ENCODE measurements around the gene ICAM4. TPM values are rescaled to one million over a fixed set of nuclear protein-coding genes. Genes with fewer than 3 reads are reported as not detected.
"Not testable (repeated sequence)": the region's sequence is repeated elsewhere in the genome, so short reads cannot be mapped to it uniquely, and the experiment has no call there.

ICAM4 gene
- total RNA-seq, 1 experiment from 2014 or later, result 0.08 TPM

DNA sequence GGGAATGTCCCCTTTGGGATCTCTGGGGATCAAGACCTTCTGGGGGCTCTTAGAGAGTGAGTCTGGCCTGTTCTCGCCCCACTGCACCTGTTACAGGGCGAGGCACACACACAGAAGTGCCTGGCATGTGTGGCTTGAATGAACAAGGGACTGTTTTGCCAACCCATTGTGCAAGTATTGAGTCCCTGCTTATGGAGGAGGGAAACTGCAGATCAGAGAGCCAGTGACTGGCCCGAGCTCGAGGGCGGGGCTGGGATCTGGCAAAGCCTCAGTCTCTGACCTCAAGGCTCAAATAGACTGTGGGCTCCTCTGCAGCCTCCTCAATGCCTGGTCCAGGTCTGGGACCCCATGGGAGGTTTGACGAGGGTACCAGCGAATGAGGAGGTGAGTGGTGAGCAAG is 41.0 kb downstream of the ICAM4 start:
- in situ Hi-C loops (cut with HindIII; ENCODE audit: low pct_unique_long_range_greater_than_20kb, low sequenced_read_pairs), result no loop called here

DNA sequence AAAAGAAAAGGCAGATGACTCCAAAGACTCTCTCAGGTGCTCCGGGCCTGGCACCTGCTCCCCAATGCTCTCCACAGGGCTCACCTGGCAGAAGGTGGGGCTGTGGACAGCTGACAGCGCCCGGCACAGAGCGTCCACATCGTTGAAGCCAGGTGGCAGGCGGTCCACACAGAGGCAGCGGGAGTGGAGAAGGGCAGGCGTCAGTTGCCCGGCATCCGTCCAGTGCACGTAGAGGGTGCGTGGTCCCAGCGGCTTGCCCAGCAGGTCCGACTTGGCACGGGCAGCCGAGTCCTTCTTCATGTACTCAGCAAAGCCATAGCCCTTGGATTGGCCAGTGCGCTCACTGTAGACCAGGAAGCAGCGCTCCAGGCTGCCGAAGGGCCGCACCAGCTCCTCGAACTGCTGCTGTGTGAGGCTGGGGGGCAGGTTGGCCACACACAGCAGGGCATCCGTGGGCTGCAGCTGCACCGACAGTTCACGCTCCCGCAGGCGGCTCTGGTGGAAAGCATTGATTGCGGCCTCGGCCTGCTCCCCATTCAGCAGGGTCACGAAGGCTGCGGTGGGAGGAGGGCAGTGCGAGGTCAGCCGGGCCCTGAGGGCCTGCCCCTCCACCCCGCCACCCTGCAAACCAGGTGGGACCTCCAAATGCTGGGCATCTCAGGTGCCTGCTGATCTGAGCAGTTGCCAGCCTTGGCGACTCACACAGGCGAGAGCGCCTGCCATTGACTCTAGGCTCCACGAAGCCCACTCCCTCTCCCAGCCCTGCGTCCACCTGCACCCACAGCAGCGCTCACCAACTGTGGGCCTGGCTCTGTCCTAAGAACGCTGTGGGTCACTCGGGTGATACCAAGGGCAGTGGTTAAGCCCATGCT is 42.0 kb downstream of the ICAM4 start:
- no peak for DNase-seq (ENCODE audit: low read depth, low spot score)
- in situ Hi-C loops (cut with HindIII; ENCODE audit: low pct_unique_long_range_greater_than_20kb, low sequenced_read_pairs), result no loop called here

More for the DNA sequence above, 41.0 kb downstream of the ICAM4 start:
- DNase-seq (ENCODE audit: low read depth, low spot score), result no peak

DNA sequence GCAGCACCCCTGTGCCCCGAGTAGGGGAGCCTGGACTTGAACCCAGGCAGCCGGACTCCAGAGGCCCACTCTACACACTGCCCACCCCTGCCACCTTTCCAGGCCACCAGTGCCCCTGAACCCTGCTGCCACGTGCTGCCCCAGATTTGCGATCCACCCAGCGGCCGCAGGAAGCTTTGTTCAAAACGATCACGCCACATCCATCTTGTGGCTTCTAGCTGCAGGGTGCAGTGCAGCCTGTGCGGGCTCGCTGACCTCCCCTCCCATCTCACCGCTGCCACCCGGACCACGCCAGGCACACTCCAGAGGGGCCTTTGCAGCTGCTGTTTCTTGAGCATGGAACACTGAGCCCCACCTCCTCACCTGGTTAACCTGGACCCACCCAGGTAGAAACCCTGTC is 42.8 kb downstream of the ICAM4 start:
- no peak for DNase-seq (ENCODE audit: low read depth, low spot score)

DNA sequence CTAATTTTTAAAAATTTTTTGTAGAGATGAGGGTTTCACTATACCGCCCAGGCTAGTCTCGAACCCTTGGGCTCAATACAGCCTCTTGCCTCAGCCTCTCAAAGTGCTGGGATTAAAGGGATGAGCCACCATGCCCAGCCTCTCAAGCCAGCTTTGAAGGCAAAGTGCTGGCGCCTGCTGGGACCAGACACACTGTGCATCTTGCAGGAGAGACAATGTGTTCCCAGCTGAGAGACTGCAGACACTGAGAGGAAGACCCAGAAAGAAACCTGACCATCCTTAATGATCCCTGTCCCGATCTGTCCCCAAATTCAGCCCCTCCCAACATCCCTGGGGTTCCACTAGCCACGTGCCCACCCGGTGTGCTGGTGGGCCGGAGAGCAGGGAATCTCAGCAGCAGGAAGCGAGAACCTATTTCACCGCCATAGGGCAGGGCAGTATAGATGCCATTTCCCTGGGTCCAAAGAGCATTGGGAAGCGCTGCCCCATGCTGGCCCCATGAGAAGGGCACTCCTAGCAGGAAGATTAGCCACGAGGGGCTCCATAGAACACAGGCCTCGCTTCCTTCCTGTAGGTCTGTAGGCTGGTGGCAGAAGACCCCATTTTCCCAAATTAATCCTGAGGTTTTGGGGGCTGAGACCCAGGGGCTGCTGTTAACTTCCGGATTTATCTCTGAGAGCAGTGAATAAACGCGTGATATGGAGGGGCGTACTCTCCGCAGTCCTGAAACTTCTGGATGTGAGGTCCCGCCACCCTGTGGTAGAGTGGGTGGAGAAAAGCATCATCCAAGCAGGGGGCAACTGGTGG is 45.6 kb downstream of the ICAM4 start:
- in situ Hi-C loops (cut with HindIII; ENCODE audit: low pct_unique_long_range_greater_than_20kb, low sequenced_read_pairs), result no loop called here
- DNase-seq (ENCODE audit: low read depth, low spot score), result no peak

More for the DNA sequence above, 42.8 kb downstream of the ICAM4 start:
- in situ Hi-C loops (cut with HindIII; ENCODE audit: low pct_unique_long_range_greater_than_20kb, low sequenced_read_pairs), result no loop called here

DNA sequence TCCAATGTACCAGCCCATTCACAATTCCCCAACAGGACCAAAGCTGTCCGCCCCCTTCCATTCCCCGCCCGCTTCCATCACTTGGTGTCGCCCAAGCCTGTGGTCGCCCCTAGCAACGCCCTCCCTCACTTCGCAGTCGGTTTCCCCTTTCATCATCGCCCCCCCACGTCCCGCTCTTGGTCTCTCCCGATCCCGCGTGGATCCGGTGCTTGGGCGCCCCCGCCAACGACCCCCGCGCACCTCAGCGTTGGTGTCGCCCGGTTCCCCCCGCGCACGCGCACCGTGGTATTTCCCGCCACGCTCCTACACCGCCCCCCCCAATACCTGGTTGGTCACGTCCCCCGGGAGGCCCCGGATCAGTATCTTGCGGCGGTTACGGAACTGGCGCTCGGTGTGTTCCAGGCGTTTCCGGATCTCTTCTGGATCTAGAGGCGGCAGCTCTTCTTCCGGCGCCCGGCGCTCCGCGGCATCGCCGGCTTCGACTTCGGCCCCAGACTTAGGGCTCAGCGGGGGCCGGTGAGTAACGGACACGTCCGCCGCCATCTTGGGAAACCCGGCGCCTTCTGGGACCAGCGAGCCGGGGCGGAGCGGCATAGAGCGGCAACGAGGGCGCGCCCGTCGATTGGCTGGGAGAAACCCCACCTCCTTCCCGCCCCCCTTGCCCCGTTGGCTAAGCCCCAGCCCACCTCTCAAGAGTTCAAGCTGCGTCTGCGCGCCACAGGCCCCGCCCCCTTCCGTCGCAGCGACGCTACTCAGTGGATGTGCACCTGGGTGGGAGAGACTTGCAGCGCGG is 46.4 kb downstream of the ICAM4 start, which contains the start of gene RAVER1:
Gene RAVER1, minus strand, starts transcription at position 565 of the 793 bp plus-strand sequence. Its CDS starts 22 bp downstream, at position 543.
- in situ Hi-C loops (cut with HindIII; ENCODE audit: low pct_unique_long_range_greater_than_20kb, low sequenced_read_pairs), result no loop called here
- DNase-seq (ENCODE audit: low read depth, low spot score), result peak; percentile 94

DNA sequence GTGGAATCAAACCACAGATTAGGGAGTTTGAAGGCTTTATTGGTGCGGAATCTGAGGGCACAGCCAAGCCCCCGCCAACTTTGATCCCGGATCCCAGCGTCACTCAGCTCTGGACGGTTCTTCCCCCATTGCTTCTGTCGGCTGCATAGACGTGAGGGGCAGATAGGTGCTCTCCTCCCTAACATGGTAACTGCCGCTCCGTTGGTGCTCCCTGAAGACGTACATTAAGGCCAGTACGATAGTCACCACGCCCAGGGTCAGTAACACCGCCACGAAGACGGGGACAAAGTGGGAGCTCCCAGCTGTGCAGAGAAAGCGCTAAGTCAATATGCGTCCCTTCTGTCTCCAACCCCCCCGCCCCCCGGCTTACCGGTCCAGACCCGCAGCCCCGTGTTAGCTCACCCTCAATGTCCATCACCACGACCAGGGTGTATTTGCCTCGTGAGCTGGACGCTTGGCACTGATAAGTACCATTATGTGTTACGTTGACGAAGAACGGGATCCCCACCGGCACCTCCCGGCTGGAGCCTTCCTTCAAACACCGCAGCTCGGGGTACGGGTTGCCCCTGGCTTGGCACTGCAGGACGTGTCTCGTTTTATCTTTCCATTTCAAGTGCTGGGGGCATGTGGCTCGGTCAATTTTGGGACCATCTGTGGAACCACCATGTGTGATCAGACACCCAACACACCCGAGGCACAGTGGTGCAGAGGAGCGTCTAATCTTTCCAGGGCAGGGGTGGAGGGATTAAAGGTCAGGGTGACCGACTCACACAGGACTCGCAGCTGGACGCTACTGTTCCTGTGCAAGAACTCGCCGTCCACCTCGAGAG is 47.2 kb downstream of the ICAM4 start:
- DNase-seq (ENCODE audit: low read depth, low spot score), result no peak

DNA sequence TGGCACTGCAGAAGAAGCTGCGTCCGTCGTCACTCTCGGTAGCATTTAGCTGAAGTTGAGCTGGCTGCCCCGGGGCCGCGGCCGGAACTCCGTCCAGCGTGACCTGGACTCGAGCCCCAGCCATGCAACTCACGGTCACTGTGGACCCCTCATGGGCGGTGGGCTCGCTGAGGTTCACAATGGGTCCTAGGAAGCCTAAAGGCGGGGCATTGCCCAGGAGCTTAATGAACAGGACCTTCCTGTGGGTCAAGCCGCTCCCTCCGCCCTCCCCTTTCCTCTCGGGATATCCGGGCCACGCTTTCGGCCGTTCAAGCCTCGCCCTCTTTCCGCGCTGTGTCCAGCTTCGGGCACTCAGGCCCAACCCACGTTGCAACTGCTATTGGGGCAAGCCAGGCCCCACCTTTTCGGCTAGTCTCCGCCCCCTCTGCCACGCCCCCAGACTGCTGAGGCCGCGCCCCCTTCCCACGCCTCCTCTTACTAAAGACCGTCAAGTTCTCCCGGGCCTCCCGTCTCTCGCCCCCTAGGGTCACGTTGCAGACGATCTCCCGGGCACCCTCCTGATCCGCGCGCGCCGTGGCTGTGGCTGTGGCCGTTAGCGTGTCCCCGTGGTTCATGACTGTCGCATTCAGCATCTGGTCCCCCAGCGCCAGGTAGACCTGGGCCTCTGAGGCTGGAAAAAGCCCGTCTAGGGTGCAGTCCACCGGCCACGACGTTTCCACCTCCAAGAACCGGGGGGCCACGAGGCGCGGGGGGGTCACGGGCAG is 48.0 kb downstream of the ICAM4 start:
- in situ Hi-C loops (cut with HindIII; ENCODE audit: low pct_unique_long_range_greater_than_20kb, low sequenced_read_pairs), result no loop called here
- DNase-seq (ENCODE audit: low read depth, low spot score), result peak; percentile 94

More for the DNA sequence above, 47.2 kb downstream of the ICAM4 start:
- in situ Hi-C loops (cut with HindIII; ENCODE audit: low pct_unique_long_range_greater_than_20kb, low sequenced_read_pairs), result no loop called here

DNA sequence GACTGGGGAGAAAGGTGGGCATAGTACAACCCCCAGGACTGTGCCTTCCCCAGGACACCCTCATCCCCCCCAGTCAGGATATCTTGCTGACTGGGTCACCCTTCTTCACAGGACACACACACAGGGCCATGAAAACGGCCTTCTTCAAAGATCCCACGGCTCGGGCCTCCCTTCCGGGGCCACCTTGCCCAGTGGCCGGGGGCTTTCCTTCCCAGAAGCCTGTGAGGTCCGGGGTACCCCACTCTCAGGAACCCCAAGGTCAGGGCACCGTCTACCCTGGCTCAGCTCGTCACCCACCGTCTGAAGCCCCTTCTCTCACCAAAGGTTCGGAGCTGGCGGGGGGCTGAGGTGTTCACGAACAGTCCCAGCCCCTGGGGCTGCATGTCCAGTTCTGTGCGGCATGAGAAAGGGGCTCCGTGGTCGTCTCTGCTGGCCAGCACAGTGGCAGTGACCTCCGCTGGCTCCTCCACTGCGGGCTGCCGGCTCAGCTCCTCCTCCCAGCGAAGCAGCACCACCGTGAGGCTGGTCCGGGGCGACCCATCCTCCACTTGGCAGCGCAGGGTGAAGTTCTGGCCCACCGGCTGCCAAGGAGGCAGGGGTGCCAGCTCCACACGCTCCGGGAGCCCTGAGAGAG is 48.7 kb downstream of the ICAM4 start:
- DNase-seq (ENCODE audit: low read depth, low spot score), result no peak
- in situ Hi-C loops (cut with HindIII; ENCODE audit: low pct_unique_long_range_greater_than_20kb, low sequenced_read_pairs), result no loop called here

DNA sequence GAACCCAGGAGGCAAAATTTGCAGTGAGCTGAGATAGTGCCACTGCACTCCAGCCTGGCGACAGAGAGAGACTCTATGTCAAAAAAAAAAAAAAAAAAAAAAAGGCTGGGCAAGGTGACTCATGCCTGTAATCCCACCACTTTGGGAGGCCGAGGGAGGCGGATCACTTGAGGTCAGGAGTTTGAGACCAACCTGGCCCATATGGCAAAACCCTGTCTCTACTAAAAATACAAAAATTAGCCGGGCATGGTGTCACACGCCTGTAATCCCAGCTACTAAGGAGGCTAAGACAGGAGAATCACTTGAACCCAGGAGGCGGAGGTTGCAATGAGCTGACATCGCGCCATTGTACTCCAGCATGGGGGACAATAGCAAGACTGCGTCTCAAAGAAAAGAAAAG is 50.0 kb downstream of the ICAM4 start:
- DNase-seq (ENCODE audit: low read depth, low spot score); in situ Hi-C loops (cut with HindIII; ENCODE audit: low pct_unique_long_range_greater_than_20kb, low sequenced_read_pairs): not testable (repeated sequence)

Small RNAs within 50 kb of the gene (small RNA-seq; reads per million reads assigned to genes)
- 0 reads per million in 2 experiments for gene AC011511.1
- gene AC011511.4, result 0 reads per million in 2 experiments

Other genes starting within 250 kb of the ICAM4 start
- gene SHFL, start 200.6 kb upstream of the ICAM4 start, total RNA-seq (2014; rRNA removed; shearing (Covaris generic)), result 22.8 and 24.3 TPM in 2 replicates
- 1.5 and 2.6 TPM in 2 replicates for gene ANGPTL6, start 184.3 kb upstream of the ICAM4 start, total RNA-seq (2014; rRNA removed; shearing (Covaris generic))
- gene PPAN, start 180.6 kb upstream of the ICAM4 start, total RNA-seq (2014; rRNA removed; shearing (Covaris generic)), result 34.0 and 42.4 TPM in 2 replicates
- gene P2RY11, start 175.3 kb upstream of the ICAM4 start, total RNA-seq (2014; rRNA removed; shearing (Covaris generic)), result 3.1 and 4.4 TPM in 2 replicates
- gene EIF3G, start 167.1 kb upstream of the ICAM4 start, total RNA-seq (2014; rRNA removed; shearing (Covaris generic)), result 275 and 291 TPM in 2 replicates
- gene DNMT1, start 92.0 kb upstream of the ICAM4 start, total RNA-seq (2014; rRNA removed; shearing (Covaris generic)), result 34.1 and 42.1 TPM in 2 replicates
- 4.7 and 4.9 TPM in 2 replicates for gene S1PR2, start 55.6 kb upstream of the ICAM4 start, total RNA-seq (2014; rRNA removed; shearing (Covaris generic))
- gene MRPL4, start 34.7 kb upstream of the ICAM4 start, total RNA-seq (2014; rRNA removed; shearing (Covaris generic)), result 66.9 and 68.1 TPM in 2 replicates
- gene ICAM1, start 15.8 kb upstream of the ICAM4 start, total RNA-seq (2014; rRNA removed; shearing (Covaris generic)), result 45.0 and 46.2 TPM in 2 replicates
- gene ICAM5, start 3.0 kb downstream of the ICAM4 start, total RNA-seq (2014; rRNA removed; shearing (Covaris generic)), result 0.29 and 0.66 TPM in 2 replicates
- 0.08 and 0.69 TPM in 2 replicates for gene ZGLP1, start 22.9 kb downstream of the ICAM4 start, total RNA-seq (2014; rRNA removed; shearing (Covaris generic))
- gene FDX2, start 29.1 kb downstream of the ICAM4 start, total RNA-seq (2014; rRNA removed; shearing (Covaris generic)), result 19.5 and 23.1 TPM in 2 replicates
- 7.3 and 8.1 TPM in 2 replicates for gene RAVER1, start 46.6 kb downstream of the ICAM4 start, total RNA-seq (2014; rRNA removed; shearing (Covaris generic))
- 6.1 and 7.6 TPM in 2 replicates for gene ICAM3, start 52.7 kb downstream of the ICAM4 start, total RNA-seq (2014; rRNA removed; shearing (Covaris generic))
- gene TYK2, start 93.6 kb downstream of the ICAM4 start, total RNA-seq (2014; rRNA removed; shearing (Covaris generic)), result 26.5 and 31.6 TPM in 2 replicates
- gene CDC37, start 116.6 kb downstream of the ICAM4 start, total RNA-seq (2014; rRNA removed; shearing (Covaris generic)), result 225 and 232 TPM in 2 replicates
- 1.5 and 2.5 TPM in 2 replicates for gene PDE4A, start 133.6 kb downstream of the ICAM4 start, total RNA-seq (2014; rRNA removed; shearing (Covaris generic))
- gene KEAP1, start 216.4 kb downstream of the ICAM4 start, total RNA-seq (2014; rRNA removed; shearing (Covaris generic)), result 21.8 and 23.4 TPM in 2 replicates
- 2.6 and 3.2 TPM in 2 replicates for gene S1PR5, start 230.5 kb downstream of the ICAM4 start, total RNA-seq (2014; rRNA removed; shearing (Covaris generic))

All from SK-MEL-5 (cell line).